DOHH2 (cell line): ENCODE results near the gene VAMP4.

Experiments
- H3F3A ChIP-seq: fragments of 200-600 bp; sonication (generic), shearing (Covaris generic); 2 replicates; pipeline ENCODE4 v1.6.0; 2016; ENCODE audit warnings: antibody characterized with exemption, mild to moderate bottlenecking; ENCODE audit not compliant: control insufficient read depth, insufficient read depth
- H3K27ac ChIP-seq: fragments of 200-600 bp; sonication (generic); 2 replicates; pipeline ENCODE4 v1.5.1; 2014; ENCODE audit warnings: low read depth, mild to moderate bottlenecking, low read length, moderate library complexity
- H3K27me3 ChIP-seq: fragments of 200-600 bp; sonication (generic); 2 replicates; pipeline ENCODE4 v1.6.1; 2014; ENCODE audit warnings: mild to moderate bottlenecking, low read length, mixed read lengths; ENCODE audit not compliant: control insufficient read depth
- H3K36me3 ChIP-seq: fragments of 200-600 bp; sonication (generic); 2 replicates; pipeline ENCODE4 v1.6.1; 2014; ENCODE audit warnings: mild to moderate bottlenecking, low read length, moderate library complexity, mixed read lengths; ENCODE audit not compliant: control insufficient read depth
- H3K4me1 ChIP-seq: fragments of 200-600 bp; sonication (generic); 2 replicates; pipeline ENCODE4 v1.6.1; 2014; ENCODE audit warnings: mild to moderate bottlenecking, low read length, mixed read lengths; ENCODE audit not compliant: control insufficient read depth
- H3K4me2 ChIP-seq: fragments of 200-600 bp; sonication (generic); 2 replicates; pipeline ENCODE4 v1.6.0; 2014; ENCODE audit warnings: mild to moderate bottlenecking, low read length, moderate library complexity
- H3K4me3 ChIP-seq: fragments of 200-600 bp; sonication (generic); 2 replicates; pipeline ENCODE4 v1.5.1; 2014; ENCODE audit warnings: mild to moderate bottlenecking, low read length, mixed read lengths
- H3K79me2 ChIP-seq: fragments of 200-600 bp; sonication (generic); 2 replicates; pipeline ENCODE4 v1.6.1; 2014; ENCODE audit warnings: mild to moderate bottlenecking, low read length, mixed read lengths; ENCODE audit not compliant: control insufficient read depth
- H3K9me2 ChIP-seq: fragments of 200-600 bp; sonication (generic); replicated peaks from 2 replicates; pipeline ENCODE4 v1.6.1; 2014; ENCODE audit warnings: mild to moderate bottlenecking, low read length, mixed read lengths; ENCODE audit not compliant: control insufficient read depth
- H3K9me3 ChIP-seq: fragments of 200-600 bp; sonication (generic); 2 replicates; pipeline ENCODE4 v1.6.1; 2014; ENCODE audit warnings: antibody characterized with exemption, low read length, mixed read lengths; ENCODE audit not compliant: control insufficient read depth, insufficient read depth
- H4K20me1 ChIP-seq: fragments of 200-600 bp; sonication (generic); 2 replicates; pipeline ENCODE4 v1.6.0; 2014; ENCODE audit warnings: low read depth, mild to moderate bottlenecking, antibody characterized with exemption, low read length, moderate library complexity; ENCODE audit not compliant: control insufficient read depth, insufficient read depth
- EZH2phosphoT487 ChIP-seq: fragments of 200-600 bp; sonication (generic); IDR thresholded peaks from 2 replicates; pipeline ENCODE4 v1.6.1; 2017; ENCODE audit warnings: borderline replicate concordance, mild to moderate bottlenecking, antibody characterized with exemption, low read length, moderate library complexity, mixed read lengths
- TF ChIP-seq, protein P1 (sequence below): fragments of 200-600 bp; sonication (generic); IDR thresholded peaks from one replicate; pipeline ENCODE4 v1.5.1; 2014; ENCODE audit warnings: antibody characterized with exemption, mild to moderate bottlenecking, low read depth, low read length; ENCODE audit not compliant: poor library complexity, severe bottlenecking

The VAMP4 gene

DNA sequence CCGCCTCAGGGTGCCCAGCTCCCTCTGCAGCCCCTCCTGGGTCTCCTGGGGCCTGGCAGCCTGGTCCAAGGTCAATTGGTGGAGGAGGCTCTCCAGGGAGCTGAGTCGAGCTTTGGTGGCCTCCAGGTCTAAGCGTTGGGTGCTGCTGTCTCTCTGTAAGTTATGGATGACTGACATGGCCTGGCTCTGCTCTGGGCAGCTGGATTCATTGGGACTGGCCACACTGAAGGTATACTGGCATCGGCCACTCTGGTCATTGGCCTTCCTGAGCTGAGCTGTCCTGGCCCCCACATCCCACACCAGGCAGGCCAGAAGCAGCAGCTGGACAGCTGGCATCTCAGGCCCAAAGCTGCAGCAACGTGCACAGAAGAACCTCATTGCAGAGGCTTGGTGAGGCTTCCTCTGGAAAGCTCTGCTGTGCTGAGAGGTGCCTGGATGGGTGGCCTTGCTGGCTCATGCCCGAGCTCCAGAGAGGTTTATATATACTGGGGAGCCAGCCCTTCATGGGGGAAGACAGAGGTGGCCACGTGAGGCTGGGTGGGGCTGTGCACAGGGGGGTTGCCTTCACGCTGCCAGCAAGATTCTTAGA lies 89.5 kb downstream of the VAMP4 start, which contains the start of gene MYOC:
MYOC (minus strand) TSS at position 455 of the 589 bp plus-strand sequence; CDS start at position 378, 77 bp downstream.
- Histone ChIP-seq H3F3A (no peaks in the 10 kb centered on the region), H3K9me2 (no peaks in the 10 kb centered on the region), H3K4me2 (no peak within 1 kb of the TSS), H3K27ac (no peak within 1 kb of the TSS), H3K9me3 (no peaks in the 10 kb centered on the region), H3K27me3 (peaks cover 35% of the 10 kb centered on the region), H3K4me3 (no peak within 1 kb of the TSS), H3K4me1 (peaks cover 4% of the 10 kb centered on the region), H4K20me1 (no peaks in the 10 kb centered on the region), H3K36me3 (no peaks in the 10 kb centered on the region), H3K79me2 (no peaks in the 10 kb centered on the region)
- TF ChIP-seq, protein P1, sequence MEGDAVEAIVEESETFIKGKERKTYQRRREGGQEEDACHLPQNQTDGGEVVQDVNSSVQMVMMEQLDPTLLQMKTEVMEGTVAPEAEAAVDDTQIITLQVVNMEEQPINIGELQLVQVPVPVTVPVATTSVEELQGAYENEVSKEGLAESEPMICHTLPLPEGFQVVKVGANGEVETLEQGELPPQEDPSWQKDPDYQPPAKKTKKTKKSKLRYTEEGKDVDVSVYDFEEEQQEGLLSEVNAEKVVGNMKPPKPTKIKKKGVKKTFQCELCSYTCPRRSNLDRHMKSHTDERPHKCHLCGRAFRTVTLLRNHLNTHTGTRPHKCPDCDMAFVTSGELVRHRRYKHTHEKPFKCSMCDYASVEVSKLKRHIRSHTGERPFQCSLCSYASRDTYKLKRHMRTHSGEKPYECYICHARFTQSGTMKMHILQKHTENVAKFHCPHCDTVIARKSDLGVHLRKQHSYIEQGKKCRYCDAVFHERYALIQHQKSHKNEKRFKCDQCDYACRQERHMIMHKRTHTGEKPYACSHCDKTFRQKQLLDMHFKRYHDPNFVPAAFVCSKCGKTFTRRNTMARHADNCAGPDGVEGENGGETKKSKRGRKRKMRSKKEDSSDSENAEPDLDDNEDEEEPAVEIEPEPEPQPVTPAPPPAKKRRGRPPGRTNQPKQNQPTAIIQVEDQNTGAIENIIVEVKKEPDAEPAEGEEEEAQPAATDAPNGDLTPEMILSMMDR = no peak
- TF ChIP-seq EZH2phosphoT487 = no peak
